Gastrocnemius medialis (tissue), 4 donors: ENCODE results near the gene TLK2.

ENCODE experiments used
- CTCF ChIP-seq, 5 experiments: fragments of 450-650 bp in 3 of 5; fragments of 200-600 bp in 2 of 5; sonication (generic) in 2 of 5; IDR thresholded peaks in 4 of 5; conservative IDR thresholded peaks in 1 of 5; 1 replicate in 4 of 5; 2 replicates in 1 of 5; pipeline ENCODE4 v1.5.1; 2016 to 2019; ENCODE audit warnings: antibody characterized with exemption in 5 of 5, mild to moderate bottlenecking in 3 of 5, moderate library complexity in 3 of 5
- POLR2A ChIP-seq, 2 donors: fragments of 450-650 bp; IDR thresholded peaks; one replicate each; pipeline ENCODE4 v1.6.1; 2017; ENCODE audit warnings: antibody characterized with exemption in 2 of 2, mild to moderate bottlenecking in 2 of 2, moderate library complexity in 2 of 2

- TF ChIP-seq CTCF (IDR thresholded peaks at IDR 0.05 in 4 of 5, conservative IDR thresholded peaks at IDR 0.05 in 1 of 5) (no peak), POLR2A (IDR thresholded peaks at IDR 0.05) (no peak)
Measured at GRCh38 chr17:62444063-62444462, 34.6 kb upstream of the TLK2 start.
